Measurements from ENCODE around the gene ERGIC3. TPM values are rescaled to one million over a fixed set of nuclear protein-coding genes. Genes with fewer than 3 reads are reported as not detected.
"Not testable (repeated sequence)": the region's sequence is repeated elsewhere in the genome, so short reads cannot be mapped to it uniquely, and the experiment has no call there.

The ERGIC3 gene
- polyA plus RNA-seq, 1 of the 3 experiments (the other 2 are of a cell fraction): 661 TPM

DNA sequence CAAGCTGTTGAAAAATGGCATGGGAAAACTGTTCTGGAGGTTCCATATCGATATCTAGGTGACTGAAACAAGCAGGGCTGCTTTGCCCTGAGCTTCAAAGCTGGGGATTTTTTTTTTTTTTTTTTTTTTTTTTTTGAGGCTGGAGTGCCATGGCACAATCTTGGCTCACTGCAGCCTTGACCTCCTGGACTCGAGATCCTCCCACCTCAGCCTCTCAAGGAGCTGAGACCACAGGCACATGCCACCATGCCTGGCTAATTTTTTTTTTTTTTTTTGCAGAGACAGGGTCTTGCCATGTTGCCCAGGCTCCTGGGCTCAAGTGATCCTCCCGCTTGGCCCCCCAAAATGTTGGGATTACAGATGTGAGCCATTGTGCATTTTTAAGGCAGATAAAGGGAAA is 11.0 kb downstream of the ERGIC3 start:
- Histone ChIP-seq H3F3A (replicated peaks; ENCODE audit: insufficient read depth) (no peaks in the 10 kb centered on the region), H4K20me1 (ENCODE audit: insufficient read depth) (no peaks in the 10 kb centered on the region), H3K4me2 (no peak overlapping the region), H2AFZ (ENCODE audit: low read depth) (no peak overlapping the region), H3K79me2 (ENCODE audit: insufficient read depth) (no peaks in the 10 kb centered on the region), H3K4me3 (ENCODE audit: low read depth in 2 of 2, low read length in 1 of 2) (no peak overlapping the region), H3K27ac (ENCODE audit: low read depth in 2 of 2, low read length in 1 of 2) (no peak overlapping the region), H3K36me3 (replicated peaks in 1 of 2; ENCODE audit: control insufficient read depth in 1 of 2, insufficient read depth in 2 of 2, low read length in 1 of 2) (peaks cover 23 to 64% of the 10 kb centered on the region in 2 experiments), H3K9ac (no peak overlapping the region), H3K9me2 (no peaks in the 10 kb centered on the region), H3K4me1 (ENCODE audit: control insufficient read depth in 1 of 2, insufficient read depth in 2 of 2, low read depth in 1 of 2, low read length in 1 of 2) (no peaks in the 10 kb centered on the region), H3K27me3 (ENCODE audit: insufficient read depth) (no peaks in the 10 kb centered on the region), H3K9me3 (no peaks in the 10 kb centered on the region)
- no peak for TF ChIP-seq JUND (IDR thresholded peaks at IDR 0.05)
- TF ChIP-seq SMC3 (IDR thresholded peaks at IDR 0.05; ENCODE audit: low read depth, low read length): no peak
- no peak for TF ChIP-seq GABPA (IDR thresholded peaks at IDR 0.05; ENCODE audit: low read depth)
- TF ChIP-seq FOXJ3 (CRISPR knock-in tag; IDR thresholded peaks at IDR 0.05): no peak
- TF ChIP-seq, protein P1, sequence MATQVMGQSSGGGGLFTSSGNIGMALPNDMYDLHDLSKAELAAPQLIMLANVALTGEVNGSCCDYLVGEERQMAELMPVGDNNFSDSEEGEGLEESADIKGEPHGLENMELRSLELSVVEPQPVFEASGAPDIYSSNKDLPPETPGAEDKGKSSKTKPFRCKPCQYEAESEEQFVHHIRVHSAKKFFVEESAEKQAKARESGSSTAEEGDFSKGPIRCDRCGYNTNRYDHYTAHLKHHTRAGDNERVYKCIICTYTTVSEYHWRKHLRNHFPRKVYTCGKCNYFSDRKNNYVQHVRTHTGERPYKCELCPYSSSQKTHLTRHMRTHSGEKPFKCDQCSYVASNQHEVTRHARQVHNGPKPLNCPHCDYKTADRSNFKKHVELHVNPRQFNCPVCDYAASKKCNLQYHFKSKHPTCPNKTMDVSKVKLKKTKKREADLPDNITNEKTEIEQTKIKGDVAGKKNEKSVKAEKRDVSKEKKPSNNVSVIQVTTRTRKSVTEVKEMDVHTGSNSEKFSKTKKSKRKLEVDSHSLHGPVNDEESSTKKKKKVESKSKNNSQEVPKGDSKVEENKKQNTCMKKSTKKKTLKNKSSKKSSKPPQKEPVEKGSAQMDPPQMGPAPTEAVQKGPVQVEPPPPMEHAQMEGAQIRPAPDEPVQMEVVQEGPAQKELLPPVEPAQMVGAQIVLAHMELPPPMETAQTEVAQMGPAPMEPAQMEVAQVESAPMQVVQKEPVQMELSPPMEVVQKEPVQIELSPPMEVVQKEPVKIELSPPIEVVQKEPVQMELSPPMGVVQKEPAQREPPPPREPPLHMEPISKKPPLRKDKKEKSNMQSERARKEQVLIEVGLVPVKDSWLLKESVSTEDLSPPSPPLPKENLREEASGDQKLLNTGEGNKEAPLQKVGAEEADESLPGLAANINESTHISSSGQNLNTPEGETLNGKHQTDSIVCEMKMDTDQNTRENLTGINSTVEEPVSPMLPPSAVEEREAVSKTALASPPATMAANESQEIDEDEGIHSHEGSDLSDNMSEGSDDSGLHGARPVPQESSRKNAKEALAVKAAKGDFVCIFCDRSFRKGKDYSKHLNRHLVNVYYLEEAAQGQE (IDR thresholded peaks at IDR 0.05; ENCODE audit: low read depth, low read length): no peak
- TF ChIP-seq RAD21 (IDR thresholded peaks at IDR 0.05; ENCODE audit: low read length): no peak
- TF ChIP-seq TEAD4 (IDR thresholded peaks at IDR 0.05; ENCODE audit: borderline replicate concordance, insufficient read depth): no peak
- no peak for TF ChIP-seq EZH2phosphoT487 (IDR thresholded peaks at IDR 0.05; ENCODE audit: borderline replicate concordance, low read depth)
- TF ChIP-seq TAF1 (IDR thresholded peaks at IDR 0.05; ENCODE audit: borderline replicate concordance, low read depth, low read length): no peak
- no peak for TF ChIP-seq EP300 (IDR thresholded peaks at IDR 0.05; ENCODE audit: borderline replicate concordance in 1 of 2, low read depth in 1 of 2, low read length in 1 of 2)
- TF ChIP-seq RXRA (IDR thresholded peaks at IDR 0.05; ENCODE audit: borderline replicate concordance, low read depth): no peak
- no peak for TF ChIP-seq NFIC (IDR thresholded peaks at IDR 0.05; ENCODE audit: borderline replicate concordance)
- no peak for TF ChIP-seq POLR2AphosphoS5 (IDR thresholded peaks at IDR 0.05; ENCODE audit: low read depth, low read length)
- TF ChIP-seq FOXM1 (IDR thresholded peaks at IDR 0.05; ENCODE audit: low read depth): no peak
- TF ChIP-seq, protein P2, sequence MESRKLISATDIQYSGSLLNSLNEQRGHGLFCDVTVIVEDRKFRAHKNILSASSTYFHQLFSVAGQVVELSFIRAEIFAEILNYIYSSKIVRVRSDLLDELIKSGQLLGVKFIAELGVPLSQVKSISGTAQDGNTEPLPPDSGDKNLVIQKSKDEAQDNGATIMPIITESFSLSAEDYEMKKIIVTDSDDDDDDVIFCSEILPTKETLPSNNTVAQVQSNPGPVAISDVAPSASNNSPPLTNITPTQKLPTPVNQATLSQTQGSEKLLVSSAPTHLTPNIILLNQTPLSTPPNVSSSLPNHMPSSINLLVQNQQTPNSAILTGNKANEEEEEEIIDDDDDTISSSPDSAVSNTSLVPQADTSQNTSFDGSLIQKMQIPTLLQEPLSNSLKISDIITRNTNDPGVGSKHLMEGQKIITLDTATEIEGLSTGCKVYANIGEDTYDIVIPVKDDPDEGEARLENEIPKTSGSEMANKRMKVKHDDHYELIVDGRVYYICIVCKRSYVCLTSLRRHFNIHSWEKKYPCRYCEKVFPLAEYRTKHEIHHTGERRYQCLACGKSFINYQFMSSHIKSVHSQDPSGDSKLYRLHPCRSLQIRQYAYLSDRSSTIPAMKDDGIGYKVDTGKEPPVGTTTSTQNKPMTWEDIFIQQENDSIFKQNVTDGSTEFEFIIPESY (IDR thresholded peaks at IDR 0.05; ENCODE audit: borderline replicate concordance, low read depth): no peak
- no peak for TF ChIP-seq CTCF (IDR thresholded peaks at IDR 0.05)
- 93% methylated on average over 3 of the region's 3 CpGs for WGBS (ENCODE audit: low lambda C conversion rate)
- DNase-seq: no peak
- POLR2A ChIA-PET: interaction anchor here (0.7 to 1.5 kb wide), 2 partner anchors 10 to 104 kb away, joined by 4 to 8 read pairs; partner anchors contain the start of gene ERGIC3
- CTCF ChIA-PET: no interaction called here

- H3K9ac ChIP-seq; H3K9me3 ChIP-seq; H2AFZ ChIP-seq (ENCODE audit: low read depth); DNase-seq; H3K4me2 ChIP-seq; H3K27ac ChIP-seq (ENCODE audit: low read depth in 2 of 2, low read length in 1 of 2); H3F3A ChIP-seq (replicated peaks; ENCODE audit: insufficient read depth); H3K79me2 ChIP-seq (ENCODE audit: insufficient read depth); H3K9me2 ChIP-seq; H3K4me1 ChIP-seq (ENCODE audit: control insufficient read depth in 1 of 2, insufficient read depth in 2 of 2, low read depth in 1 of 2, low read length in 1 of 2); H3K27me3 ChIP-seq (ENCODE audit: insufficient read depth); POLR2A ChIA-PET; H3K4me3 ChIP-seq (ENCODE audit: low read depth in 2 of 2, low read length in 1 of 2); H4K20me1 ChIP-seq (ENCODE audit: insufficient read depth): not testable (repeated sequence)
- CTCF ChIA-PET: interaction anchor here (0.7 kb wide), 1 partner anchor 12 kb away, joined by 3 read pairs; no protein-coding TSS in a partner anchor
- 91% methylated on average over 4 of the region's 4 CpGs for whole genome bisulfite sequencing (ENCODE audit: low lambda C conversion rate)
- H3K36me3 ChIP-seq (replicated peaks in 1 of 2; ENCODE audit: control insufficient read depth in 1 of 2, insufficient read depth in 2 of 2, low read length in 1 of 2): peaks cover 1 to 53% of the 10 kb centered on the region in 2 experiments
Measured at GRCh38 chr20:35555461-35555860, 13.6 kb downstream of the ERGIC3 start.
